ENCODE data around the gene CRYBG3. TPM values are rescaled to one million over a fixed set of nuclear protein-coding genes. Genes with fewer than 3 reads are reported as not detected.

CRYBG3 gene
- total and polyA plus RNA-seq, 2 of the 13 experiments (the other 11 are each of a cell fraction or from before 2014, with no cell fraction given) = 3.8 to 15.9 TPM

GRCh38 chr3:97821774-97822358, at the start of gene CRYBG3 (continued):
- TF ChIP-seq IKZF4 (CRISPR knock-in tag; IDR thresholded peaks at IDR 0.05; ENCODE audit: borderline replicate concordance, low read depth, not compliant biosample characterization) = no peak
- TF ChIP-seq STAT5B (CRISPR knock-in tag; IDR thresholded peaks at IDR 0.05) = no peak
- no peak for TF ChIP-seq TRAFD1 (CRISPR knock-in tag; IDR thresholded peaks at IDR 0.05; ENCODE audit: borderline replicate concordance)
- no peak for TF ChIP-seq ZFP37 (CRISPR knock-in tag; IDR thresholded peaks at IDR 0.05; ENCODE audit: borderline replicate concordance)
- no peak for TF ChIP-seq ZNF501 (CRISPR knock-in tag; IDR thresholded peaks at IDR 0.05)
- TF ChIP-seq ZNF547 (CRISPR knock-in tag; IDR thresholded peaks at IDR 0.05) = peak; percentile 81; the same call in 1 of the 2 replicates
- TF ChIP-seq KLF9 (CRISPR knock-in tag; IDR thresholded peaks at IDR 0.05; ENCODE audit: low read depth) = no peak
- TF ChIP-seq ZNF235 (CRISPR knock-in tag; IDR thresholded peaks at IDR 0.05; ENCODE audit: borderline replicate concordance) = peak; percentile 73; the same call in 1 of the 2 replicates
- no peak; the same call in 1 of the 2 replicates for TF ChIP-seq ISL2 (CRISPR knock-in tag; IDR thresholded peaks at IDR 0.05)
- no peak for TF ChIP-seq BHLHE40 (IDR thresholded peaks at IDR 0.05; ENCODE audit: low read length)
- no peak for TF ChIP-seq ZBTB44 (CRISPR knock-in tag; IDR thresholded peaks at IDR 0.05)
- TF ChIP-seq POLR2AphosphoS2 (IDR thresholded peaks at IDR 0.05; ENCODE audit: low read depth, low read length) = no peak
- no peak for TF ChIP-seq ESRRA (CRISPR knock-in tag; IDR thresholded peaks at IDR 0.05; ENCODE audit: low read depth)
- no peak for TF ChIP-seq ZNF446 (CRISPR knock-in tag; IDR thresholded peaks at IDR 0.05)
- 0 out of 2 replicates have a peak, but pooled peaks have one; percentile 48 for TF ChIP-seq CBFB (CRISPR knock-in tag; IDR thresholded peaks at IDR 0.05)
- TF ChIP-seq CREBL2 (CRISPR knock-in tag; IDR thresholded peaks at IDR 0.05; ENCODE audit: borderline replicate concordance) = peak; percentile 7; the same call in 1 of the 2 replicates
- no peak for TF ChIP-seq ZBTB34 (CRISPR knock-in tag; IDR thresholded peaks at IDR 0.05)
- TF ChIP-seq ZBTB49 (CRISPR knock-in tag; IDR thresholded peaks at IDR 0.05; ENCODE audit: borderline replicate concordance) = no peak
- no peak for TF ChIP-seq ZNF619 (CRISPR knock-in tag; IDR thresholded peaks at IDR 0.05)
- no peak for TF ChIP-seq KLF13 (CRISPR knock-in tag; IDR thresholded peaks at IDR 0.05)
- no peak for TF ChIP-seq PITX1 (CRISPR knock-in tag; IDR thresholded peaks at IDR 0.05)
- no peak for TF ChIP-seq ZIK1 (CRISPR knock-in tag; IDR thresholded peaks at IDR 0.05; ENCODE audit: borderline replicate concordance, low read depth)
- no peak for TF ChIP-seq NFE2 (CRISPR knock-in tag; IDR thresholded peaks at IDR 0.05)
- no peak for TF ChIP-seq ZNF256 (CRISPR knock-in tag; conservative IDR thresholded peaks at IDR 0.05)
